HG03354 (cell line): ENCODE data around the gene AFAP1.

ENCODE experiments used
- ATAC-seq: cut with Tn5 transposase; IDR thresholded peaks from one replicate; pipeline ENCODE4 v1.9.1; 2021; ENCODE audit warnings: mild to moderate bottlenecking; ENCODE audit not compliant: unreplicated experiment, poor library complexity, severe bottlenecking

The AFAP1 gene

GRCh38 chr4:7780751-7781348, 158.8 kb downstream of the AFAP1 start:
- no peak for ATAC-seq

GRCh38 chr4:7779432-7779768, 160.3 kb downstream of the AFAP1 start:
- no peak for ATAC-seq

- ATAC-seq, result no peak
These were observed 160.9 kb downstream of the AFAP1 start for GRCh38 chr4:7778510-7779431.

GRCh38 chr4:7777871-7778509, 161.7 kb downstream of the AFAP1 start:
- no peak for ATAC-seq

- ATAC-seq, result no peak
These were observed 162.5 kb downstream of the AFAP1 start for GRCh38 chr4:7777017-7777710.

GRCh38 chr4:7775396-7775795, 164.3 kb downstream of the AFAP1 start:
- no peak for ATAC-seq

GRCh38 chr4:7774301-7775294, 165.1 kb downstream of the AFAP1 start:
- ATAC-seq, result no peak

- no peak for ATAC-seq
These were observed 166.1 kb downstream of the AFAP1 start for GRCh38 chr4:7773401-7774180.

- ATAC-seq, result no peak
These were observed 166.8 kb downstream of the AFAP1 start for GRCh38 chr4:7772711-7773385.

- ATAC-seq, result peak; percentile 84
These were observed 167.8 kb downstream of the AFAP1 start for GRCh38 chr4:7771541-7772507.

- ATAC-seq, result no peak
These were observed 168.6 kb downstream of the AFAP1 start for GRCh38 chr4:7771056-7771455.

- ATAC-seq, result no peak
These were observed 169.2 kb downstream of the AFAP1 start for GRCh38 chr4:7770224-7771050.

GRCh38 chr4:7769396-7770223, 170.1 kb downstream of the AFAP1 start:
- no peak for ATAC-seq

GRCh38 chr4:7768736-7769135, 170.9 kb downstream of the AFAP1 start:
- no peak for ATAC-seq

GRCh38 chr4:7767966-7768365, 171.7 kb downstream of the AFAP1 start:
- ATAC-seq, result no peak
